Purkinje cell (primary cell): Measurements from ENCODE around the gene CYTH3. TPM values are rescaled to one million over a fixed set of nuclear protein-coding genes. Genes with fewer than 3 reads are reported as not detected.

Experiments
- polyA plus RNA-seq: library from polyadenylated mRNA; unstranded; fragments of >200 nt; fragmentation: Nextera tagmentation; gene quantifications from 2 replicates; pipeline ENCODE4 v1.2.1, GENCODE V29; 2014

The CYTH3 gene, protein sequence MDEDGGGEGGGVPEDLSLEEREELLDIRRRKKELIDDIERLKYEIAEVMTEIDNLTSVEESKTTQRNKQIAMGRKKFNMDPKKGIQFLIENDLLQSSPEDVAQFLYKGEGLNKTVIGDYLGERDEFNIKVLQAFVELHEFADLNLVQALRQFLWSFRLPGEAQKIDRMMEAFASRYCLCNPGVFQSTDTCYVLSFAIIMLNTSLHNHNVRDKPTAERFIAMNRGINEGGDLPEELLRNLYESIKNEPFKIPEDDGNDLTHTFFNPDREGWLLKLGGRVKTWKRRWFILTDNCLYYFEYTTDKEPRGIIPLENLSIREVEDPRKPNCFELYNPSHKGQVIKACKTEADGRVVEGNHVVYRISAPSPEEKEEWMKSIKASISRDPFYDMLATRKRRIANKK
- polyA plus RNA-seq, result 13.9 and 22.9 TPM in 2 replicates

DNA sequence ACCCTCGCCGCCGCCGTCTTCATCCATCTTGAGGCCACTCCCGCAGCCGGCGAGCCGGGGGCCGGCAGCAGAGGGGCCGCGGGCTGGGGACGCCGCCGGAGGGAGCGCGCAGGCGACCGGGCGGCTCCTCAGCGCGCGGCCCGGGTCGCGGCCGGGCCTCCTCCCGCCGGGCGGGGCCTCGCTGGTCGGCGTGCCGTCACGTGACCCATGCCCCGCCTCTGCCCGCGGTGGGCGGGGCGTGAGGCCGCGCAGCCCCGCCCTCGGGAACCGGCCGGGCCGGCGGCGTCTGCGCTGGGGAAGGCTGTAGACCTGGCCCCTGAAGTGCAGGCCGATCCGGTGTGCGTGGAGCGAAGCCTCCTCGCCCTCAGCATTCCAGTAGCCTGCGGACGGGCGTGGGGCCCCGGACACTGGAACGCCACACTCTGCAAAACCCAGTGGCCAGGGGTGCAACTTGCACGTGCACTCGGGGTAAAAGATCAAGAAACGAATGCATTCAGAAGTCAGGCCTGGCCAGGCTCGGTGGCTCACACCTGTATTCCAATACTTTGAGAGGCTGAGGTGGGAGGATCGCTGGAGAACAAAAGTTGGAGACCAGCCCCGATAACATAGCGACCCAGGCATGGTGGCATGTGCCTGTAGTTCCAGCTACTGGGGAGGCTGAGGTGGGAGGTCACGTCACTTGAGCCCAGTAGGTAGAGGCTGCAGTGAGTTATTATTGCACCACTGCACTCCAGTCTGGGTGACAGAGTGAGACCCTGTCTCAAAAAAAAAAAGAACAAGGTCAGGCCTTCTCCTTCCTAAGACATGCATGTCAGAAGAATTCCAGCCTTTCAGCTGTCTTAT is at the start of gene CYTH3:
Gene CYTH3 (minus strand): TSS at position 144 of the 843 bp plus-strand sequence. CDS start 117 bp downstream, at position 27.

Other genes starting within 250 kb of the CYTH3 start
- gene ANKRD61, start 241.2 kb downstream of the CYTH3 start, polyA plus RNA-seq, result not detected in 2 replicates
- 48.1 and 64.6 TPM in 2 replicates for gene EIF2AK1, start 213.4 kb downstream of the CYTH3 start, polyA plus RNA-seq
- gene USP42, start 167.7 kb downstream of the CYTH3 start, polyA plus RNA-seq, result 2.7 and 4.3 TPM in 2 replicates
- gene FAM220A, start 76.3 kb upstream of the CYTH3 start, polyA plus RNA-seq, result 324 and 370 TPM in 2 replicates
- gene RAC1, start 101.9 kb upstream of the CYTH3 start, polyA plus RNA-seq, result 249 and 312 TPM in 2 replicates
- gene DAGLB, start 175.3 kb upstream of the CYTH3 start, polyA plus RNA-seq, result 6.4 and 9.4 TPM in 2 replicates
- gene KDELR2, start 211.5 kb upstream of the CYTH3 start, polyA plus RNA-seq, result 29.6 and 45.9 TPM in 2 replicates